Measurements from ENCODE around the gene OLFML2A. TPM values are rescaled to one million over a fixed set of nuclear protein-coding genes. Genes with fewer than 3 reads are reported as not detected.
"Not testable (repeated sequence)": the region's sequence is repeated elsewhere in the genome, so short reads cannot be mapped to it uniquely, and the experiment has no call there.

The OLFML2A gene
- total RNA-seq (2014; rRNA removed; shearing (Covaris generic)) = 0.11 and 0.38 TPM in 2 replicates
- 0.08 and 0.14 TPM in 2 replicates for polyA plus RNA-seq (2016; fragmentation: Nextera tagmentation; extraction: Ambion mirVana)

DNA sequence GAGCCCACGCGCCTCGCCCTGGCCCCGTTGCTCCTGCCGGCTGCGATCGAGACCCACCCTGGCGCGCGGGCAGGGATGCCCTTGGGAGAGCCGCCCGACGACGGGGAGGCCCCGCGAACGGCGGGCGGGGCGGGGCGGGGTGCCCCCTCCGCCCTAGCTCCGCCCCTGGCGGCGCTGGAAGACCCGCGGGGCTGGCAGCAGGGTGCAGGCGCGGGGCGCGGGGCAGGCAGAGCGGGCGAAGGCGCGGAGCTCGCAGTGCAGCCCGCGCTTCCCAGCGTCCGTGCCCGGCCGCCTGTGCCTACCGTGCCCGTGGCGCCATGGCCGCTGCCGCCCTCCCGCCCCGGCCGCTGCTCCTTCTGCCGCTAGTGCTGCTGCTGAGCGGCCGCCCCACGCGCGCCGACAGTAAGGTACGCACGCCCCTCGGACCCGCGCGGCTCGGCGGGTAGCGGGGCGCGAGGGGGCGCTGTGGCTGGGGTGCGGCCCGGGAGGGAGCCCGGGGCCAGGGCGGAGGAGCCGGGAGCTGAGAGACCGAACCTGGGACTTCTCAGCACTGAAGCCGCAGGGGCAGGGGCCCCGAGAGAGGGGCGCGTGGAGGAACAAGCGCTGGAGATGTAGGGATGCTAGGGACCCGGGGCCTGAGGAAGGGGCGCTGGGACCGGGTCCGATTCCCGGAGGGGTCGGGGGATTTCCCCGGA is at the start of gene OLFML2A:
Gene OLFML2A, plus strand, starts transcription at position 180 of the 695 bp plus-strand sequence. Its CDS starts 138 bp downstream, at position 318.
- Histone ChIP-seq H3K36me3 (ENCODE audit: low read depth) (no peaks in the 10 kb centered on the region), H3K9me3 (ENCODE audit: low read depth) (no peaks in the 10 kb centered on the region), H3K27ac (no peak within 1 kb of the TSS), H3K9ac (peak within 1 kb of the TSS; percentile 39; the same call in 1 of the 2 replicates), H3K79me2 (ENCODE audit: insufficient read depth) (no peaks in the 10 kb centered on the region), H2AFZ (peak within 1 kb of the TSS; percentile 53), H3F3A (ENCODE audit: insufficient read depth) (peaks cover 7% of the 10 kb centered on the region), H4K20me1 (ENCODE audit: insufficient read depth) (no peaks in the 10 kb centered on the region), H3K27me3 (replicated peaks; ENCODE audit: insufficient read depth) (no peaks in the 10 kb centered on the region), H3K9me2 (ENCODE audit: insufficient read depth) (no peaks in the 10 kb centered on the region), H3K4me1 (ENCODE audit: insufficient read depth) (peaks cover 25% of the 10 kb centered on the region), H3K4me2 (ENCODE audit: unreplicated experiment) (peak within 1 kb of the TSS; percentile 80), H3K4me3 (peak within 1 kb of the TSS; percentile 64)
- no peak for TF ChIP-seq EZH2phosphoT487 (IDR thresholded peaks at IDR 0.05; ENCODE audit: insufficient read depth, low read depth)
- TF ChIP-seq EZH2 (IDR thresholded peaks at IDR 0.05; ENCODE audit: insufficient read depth, poor library complexity, severe bottlenecking) = no peak
- WGBS, 2 experiments (ENCODE audit: low coverage in 1 of 2, low lambda C conversion rate in 2 of 2, missing lambda C conversion rate in 2 of 2) = 2 to 6% methylated on average over 18 to 58 of the region's 87 CpGs
- in situ Hi-C loops (cut with MboI) = no loop called here
- peak; percentile 50 for DNase-seq

DNA sequence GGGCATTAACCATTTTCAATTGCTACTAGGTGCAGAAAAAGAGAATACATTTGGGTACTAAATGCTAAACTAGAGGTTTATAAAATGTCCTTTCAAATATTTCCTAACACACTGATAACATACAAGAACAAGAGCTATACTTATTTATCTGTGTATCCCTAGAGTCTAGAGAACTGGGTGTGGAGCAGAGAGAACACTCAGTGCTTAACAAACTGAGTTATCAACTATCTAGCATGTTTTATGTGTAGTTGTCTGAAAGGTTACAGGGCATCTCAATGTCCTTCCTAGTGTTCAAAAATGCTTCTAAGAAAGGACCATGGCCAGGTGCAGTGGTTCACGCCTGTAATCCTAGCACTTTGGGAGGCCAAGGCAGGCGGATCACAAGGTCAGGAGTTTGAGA is 46.2 kb upstream of the OLFML2A start:
- no peak for DNase-seq
- H3K9me3 ChIP-seq (ENCODE audit: low read depth) = no peaks in the 10 kb centered on the region
- no peaks in the 10 kb centered on the region for H3K36me3 ChIP-seq (ENCODE audit: low read depth)
- H3K79me2 ChIP-seq (ENCODE audit: insufficient read depth) = no peaks in the 10 kb centered on the region
- 98 to 100% methylated on average over 2 of the region's 2 CpGs for WGBS, 2 experiments (ENCODE audit: low coverage in 1 of 2, low lambda C conversion rate in 2 of 2, missing lambda C conversion rate in 2 of 2)
- no peak overlapping the region for H3K4me2 ChIP-seq (ENCODE audit: unreplicated experiment)
- H3K4me3 ChIP-seq = no peak overlapping the region
- in situ Hi-C loops (cut with MboI) = no loop called here
- H3K9ac ChIP-seq = no peak overlapping the region
- peaks cover 26% of the 10 kb centered on the region for H3F3A ChIP-seq (ENCODE audit: insufficient read depth)
- H3K4me1 ChIP-seq (ENCODE audit: insufficient read depth) = peaks cover 15% of the 10 kb centered on the region
- H3K9me2 ChIP-seq (ENCODE audit: insufficient read depth) = no peaks in the 10 kb centered on the region
- H3K27me3 ChIP-seq (replicated peaks; ENCODE audit: insufficient read depth) = no peaks in the 10 kb centered on the region
- H2AFZ ChIP-seq = no peak overlapping the region
- no peaks in the 10 kb centered on the region for H4K20me1 ChIP-seq (ENCODE audit: insufficient read depth)
- no peak overlapping the region for H3K27ac ChIP-seq
- TF ChIP-seq EZH2phosphoT487 (IDR thresholded peaks at IDR 0.05; ENCODE audit: insufficient read depth, low read depth) = no peak
- no peak for TF ChIP-seq EZH2 (IDR thresholded peaks at IDR 0.05; ENCODE audit: insufficient read depth, poor library complexity, severe bottlenecking)

DNA sequence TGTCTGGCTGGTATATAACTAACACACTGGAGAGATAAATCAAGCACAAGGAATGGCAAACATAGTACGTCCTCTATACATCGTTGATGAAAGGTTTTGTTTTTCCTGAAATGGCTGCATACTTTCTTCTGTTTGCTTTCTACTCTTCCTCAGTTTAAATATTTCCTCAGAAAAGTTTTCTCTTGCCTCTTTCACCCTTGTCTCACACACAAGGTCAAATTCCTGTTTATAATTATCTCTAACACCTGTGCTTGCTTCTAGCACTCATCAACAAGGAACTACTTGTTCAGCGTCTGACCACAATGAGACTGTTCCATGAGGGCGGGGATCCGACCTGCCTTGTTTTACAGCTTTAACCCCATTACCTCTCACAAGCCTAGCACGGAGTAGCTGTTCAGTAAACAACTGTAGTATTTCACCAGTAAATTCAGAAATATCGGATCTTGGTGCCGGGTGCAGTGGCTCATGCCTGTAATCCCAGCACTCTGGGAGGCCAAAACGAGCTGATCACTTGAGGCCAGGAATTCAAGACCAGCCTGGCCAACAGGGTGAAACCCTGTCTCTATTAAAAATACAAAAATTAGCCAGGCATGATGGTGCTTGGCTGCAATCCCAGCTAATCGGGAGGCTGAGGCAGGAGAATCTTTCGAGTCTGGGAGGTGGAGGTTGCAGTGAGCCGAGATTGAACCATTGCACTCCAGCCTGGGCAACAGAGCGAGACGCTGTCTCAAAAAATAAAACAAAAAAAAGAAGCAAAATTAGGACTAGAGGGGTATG is 42.8 kb upstream of the OLFML2A start:
- no peak for DNase-seq
- peaks cover 15% of the 10 kb centered on the region for H3K4me1 ChIP-seq (ENCODE audit: insufficient read depth)
- no peaks in the 10 kb centered on the region for H3K27me3 ChIP-seq (replicated peaks; ENCODE audit: insufficient read depth)
- no peaks in the 10 kb centered on the region for H3K79me2 ChIP-seq (ENCODE audit: insufficient read depth)
- H3K9me3 ChIP-seq (ENCODE audit: low read depth) = no peaks in the 10 kb centered on the region
- no peak overlapping the region for H3K27ac ChIP-seq
- peak overlapping the region; percentile 62 for H3K4me2 ChIP-seq (ENCODE audit: unreplicated experiment)
- no peak overlapping the region for H2AFZ ChIP-seq
- no peaks in the 10 kb centered on the region for H3K9me2 ChIP-seq (ENCODE audit: insufficient read depth)
- peaks cover 27% of the 10 kb centered on the region for H3F3A ChIP-seq (ENCODE audit: insufficient read depth)
- H3K36me3 ChIP-seq (ENCODE audit: low read depth) = no peaks in the 10 kb centered on the region
- no peak for TF ChIP-seq EZH2 (IDR thresholded peaks at IDR 0.05; ENCODE audit: insufficient read depth, poor library complexity, severe bottlenecking)
- no peak for TF ChIP-seq EZH2phosphoT487 (IDR thresholded peaks at IDR 0.05; ENCODE audit: insufficient read depth, low read depth)
- in situ Hi-C loops (cut with MboI) = no loop called here
- H4K20me1 ChIP-seq (ENCODE audit: insufficient read depth) = no peaks in the 10 kb centered on the region
- 87 to 88% methylated on average over 14 of the region's 14 CpGs for WGBS, 2 experiments (ENCODE audit: low coverage in 1 of 2, low lambda C conversion rate in 2 of 2, missing lambda C conversion rate in 2 of 2)
- no peak overlapping the region for H3K9ac ChIP-seq
- no peak overlapping the region for H3K4me3 ChIP-seq

DNA sequence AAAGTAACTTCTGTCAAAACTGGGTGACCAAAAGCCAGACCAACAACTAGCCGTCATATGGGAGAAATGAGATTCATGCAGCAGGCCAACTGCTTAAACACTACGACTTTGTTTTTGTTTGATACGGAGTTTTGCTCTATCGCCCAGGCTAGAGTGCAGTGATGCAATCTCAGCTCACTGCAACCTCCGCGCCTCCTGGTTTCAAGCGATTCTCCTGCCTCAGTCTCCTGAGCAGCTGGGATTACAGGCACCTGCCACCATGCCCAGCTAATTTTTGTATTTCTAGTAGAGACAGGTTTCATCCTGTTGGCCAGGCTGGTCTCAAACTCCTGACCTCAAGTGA is 42.2 kb upstream of the OLFML2A start:
- H3K4me2 ChIP-seq (ENCODE audit: unreplicated experiment) = peak overlapping the region; percentile 62
- peak overlapping the region; percentile 36 for H3K9ac ChIP-seq
- H3K9me3 ChIP-seq (ENCODE audit: low read depth); H4K20me1 ChIP-seq (ENCODE audit: insufficient read depth); in situ Hi-C loops (cut with MboI); DNase-seq; H3K36me3 ChIP-seq (ENCODE audit: low read depth); H3K27me3 ChIP-seq (replicated peaks; ENCODE audit: insufficient read depth); H3K79me2 ChIP-seq (ENCODE audit: insufficient read depth); H3K9me2 ChIP-seq (ENCODE audit: insufficient read depth): not testable (repeated sequence)
- peaks cover 15% of the 10 kb centered on the region for H3K4me1 ChIP-seq (ENCODE audit: insufficient read depth)
- H3K27ac ChIP-seq = peak overlapping the region; percentile 55; the same call in 1 of the 2 replicates
- peak overlapping the region; percentile 16; the same call in 1 of the 2 replicates for H3K4me3 ChIP-seq
- peaks cover 27% of the 10 kb centered on the region for H3F3A ChIP-seq (ENCODE audit: insufficient read depth)
- H2AFZ ChIP-seq = peak overlapping the region; percentile 78
- WGBS, 2 experiments (ENCODE audit: low coverage in 1 of 2, low lambda C conversion rate in 2 of 2, missing lambda C conversion rate in 2 of 2) = 89 to 90% methylated on average over 7 of the region's 7 CpGs
